ENCODE results near the gene NMRAL1.

NMRAL1 gene

GRCh38 chr16:4501071-4501478 lies 26.6 kb upstream of the NMRAL1 start:
- FAIRE-seq: no peak

DNA sequence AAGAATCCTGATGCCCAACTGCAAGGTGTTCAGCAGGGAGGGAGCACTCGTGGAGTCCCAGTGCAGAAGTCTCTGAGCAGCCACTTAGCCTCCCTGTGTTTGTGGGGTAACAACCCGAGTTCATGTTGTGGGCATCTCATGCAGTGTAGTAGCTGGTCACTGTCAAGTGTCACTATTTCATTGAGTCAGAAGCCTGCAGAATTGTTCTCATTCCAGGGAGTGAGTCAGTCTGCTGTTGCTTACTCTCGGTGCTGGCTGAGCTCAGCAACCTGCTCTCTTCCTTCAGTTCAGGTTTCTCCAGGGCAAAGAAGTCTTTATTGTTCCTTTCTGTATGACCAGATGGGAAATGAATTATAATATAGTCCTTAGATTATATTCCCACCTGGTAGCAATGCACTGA lies 25.8 kb upstream of the NMRAL1 start:
- no peak for FAIRE-seq

- no peak for FAIRE-seq
These were observed 24.8 kb upstream of the NMRAL1 start for GRCh38 chr16:4499196-4499555.

DNA sequence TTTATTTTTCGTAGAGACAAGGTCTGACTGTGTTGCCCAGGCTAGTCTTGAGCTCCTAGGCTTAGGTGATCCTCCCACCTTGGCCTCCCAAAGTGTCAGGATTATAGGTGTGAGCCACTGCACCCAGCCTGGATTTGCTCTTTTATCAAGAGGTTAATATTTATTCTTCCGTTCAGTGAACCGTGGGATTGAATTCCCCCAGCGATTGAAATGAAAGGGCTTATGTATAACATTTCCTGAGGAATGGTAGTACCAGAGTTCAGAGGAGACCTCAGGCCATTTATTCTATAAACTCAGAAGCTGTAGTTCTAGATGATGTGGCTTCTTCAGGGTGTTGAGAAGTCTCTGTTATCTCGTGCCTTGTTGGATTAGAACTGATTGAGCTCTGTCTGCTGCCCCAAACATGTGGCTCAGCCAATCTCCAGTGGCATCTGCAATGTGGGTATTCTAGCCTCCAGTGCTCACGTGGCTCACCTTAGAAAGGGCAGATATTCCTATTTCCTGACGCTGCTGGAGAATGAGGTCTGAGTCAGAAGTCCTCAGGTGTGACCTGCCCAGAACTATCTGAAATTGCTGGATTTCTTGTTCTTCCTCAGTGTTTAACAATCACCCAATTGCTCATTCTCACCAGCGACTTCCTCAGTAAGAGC lies 24.2 kb upstream of the NMRAL1 start:
- no peak for FAIRE-seq

DNA sequence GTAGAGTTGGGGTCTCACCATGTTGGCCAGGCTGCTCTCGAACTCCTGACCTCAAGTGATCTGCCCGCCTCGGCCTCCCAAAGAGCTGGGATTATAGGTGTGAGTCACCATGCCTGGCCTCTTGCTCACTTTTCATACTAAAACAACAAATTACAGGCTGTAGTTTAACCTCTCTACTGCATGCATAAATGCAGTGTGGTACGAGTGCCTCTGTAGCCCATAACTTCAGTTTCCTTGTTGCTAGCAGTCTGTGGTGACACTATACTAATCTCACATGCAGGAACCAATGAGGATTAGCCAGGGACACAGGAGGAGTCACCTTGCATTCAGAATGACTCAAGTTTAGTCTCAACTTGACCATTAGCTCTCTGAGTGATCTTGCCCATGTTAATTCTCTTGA lies 21.9 kb upstream of the NMRAL1 start:
- FAIRE-seq: no peak

- FAIRE-seq: no peak
These were observed 21.3 kb upstream of the NMRAL1 start for GRCh38 chr16:4495766-4496165.

DNA sequence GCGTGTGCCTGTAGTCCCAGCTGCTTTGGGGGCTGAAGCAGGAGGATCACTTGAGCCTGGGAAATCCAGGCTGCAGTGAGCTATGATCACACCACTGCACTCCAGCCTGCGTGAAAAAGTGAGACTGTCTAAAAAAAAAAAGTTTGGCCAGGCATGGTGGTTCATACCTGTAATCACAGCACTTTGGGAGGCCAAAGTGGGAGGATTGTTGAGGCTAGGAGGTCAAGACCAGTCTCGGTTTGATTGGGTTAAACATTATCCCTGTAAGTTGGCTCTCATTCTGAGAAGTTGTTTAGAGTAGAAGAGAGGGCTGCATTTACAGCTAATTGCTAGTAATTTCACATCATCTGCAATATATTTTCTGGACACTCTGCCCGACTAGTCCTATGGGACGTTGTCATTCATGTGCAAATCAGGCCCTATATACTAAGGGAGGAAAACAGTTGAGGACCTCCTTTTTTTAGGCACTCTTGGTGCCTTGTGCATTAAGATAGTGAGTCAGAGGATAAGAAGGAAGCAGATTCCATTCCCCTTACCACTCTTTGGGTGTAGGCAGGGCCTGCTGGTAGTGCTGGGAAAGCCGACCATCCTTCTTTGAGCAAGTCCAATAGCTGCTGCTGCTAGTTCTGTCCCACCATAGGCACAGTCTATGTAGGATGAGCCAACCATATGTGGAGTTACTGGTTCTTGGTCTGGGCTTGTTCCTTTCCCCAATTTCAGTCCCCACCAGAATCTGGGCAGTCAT lies 20.5 kb upstream of the NMRAL1 start:
- no peak for FAIRE-seq

GRCh38 chr16:4491898-4492297 lies 17.5 kb upstream of the NMRAL1 start:
- FAIRE-seq: no peak

DNA sequence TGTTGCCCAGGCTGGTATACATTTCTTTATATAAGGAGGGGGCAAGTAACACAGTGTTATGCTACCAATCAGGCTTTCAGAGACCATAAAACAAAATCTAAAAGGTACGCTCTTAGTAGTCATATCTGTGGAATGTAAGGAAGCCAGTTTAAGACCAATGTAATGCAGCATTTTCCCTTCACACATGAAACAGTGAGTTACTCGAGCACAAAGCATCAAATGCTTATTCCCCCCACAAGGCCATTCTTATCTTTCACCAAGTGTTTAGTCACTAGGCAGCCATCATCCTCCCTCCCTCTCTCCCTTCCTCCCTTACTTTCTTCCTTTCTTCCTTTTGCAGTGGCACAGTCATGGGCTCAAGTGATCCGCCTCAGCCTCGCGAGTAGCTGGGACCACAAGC lies 14.6 kb upstream of the NMRAL1 start:
- no peak for FAIRE-seq

GRCh38 chr16:4488499-4488967 lies 14.1 kb upstream of the NMRAL1 start:
- FAIRE-seq: no peak

DNA sequence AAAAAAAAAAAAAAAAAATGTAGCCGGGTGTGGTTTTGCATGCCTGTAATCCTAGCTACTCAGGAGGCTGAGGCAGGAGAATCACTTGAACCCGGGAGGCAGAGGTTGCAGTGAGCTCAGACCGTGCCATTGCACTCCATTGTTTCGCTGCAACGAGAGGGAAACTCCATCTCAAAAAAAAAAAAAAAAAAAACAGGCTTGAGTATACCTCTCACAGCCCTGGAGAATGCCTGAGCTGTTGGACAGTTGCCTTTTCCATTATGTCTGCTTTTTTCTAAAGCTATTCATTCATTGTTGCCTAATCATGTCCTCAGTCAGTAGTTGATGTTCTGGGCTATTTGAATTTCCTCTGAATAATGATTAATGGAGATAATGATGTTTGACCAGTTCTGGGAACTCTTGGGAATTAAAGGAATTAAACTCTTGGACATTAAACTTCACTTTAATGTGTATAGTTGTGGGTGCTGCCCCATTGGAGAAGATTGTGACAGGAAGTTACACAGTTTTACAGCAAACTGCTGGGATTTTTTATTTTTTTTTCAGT lies 13.6 kb upstream of the NMRAL1 start:
- FAIRE-seq: no peak

- no peak for FAIRE-seq
These were observed 11.9 kb upstream of the NMRAL1 start for GRCh38 chr16:4486126-4486893.

DNA sequence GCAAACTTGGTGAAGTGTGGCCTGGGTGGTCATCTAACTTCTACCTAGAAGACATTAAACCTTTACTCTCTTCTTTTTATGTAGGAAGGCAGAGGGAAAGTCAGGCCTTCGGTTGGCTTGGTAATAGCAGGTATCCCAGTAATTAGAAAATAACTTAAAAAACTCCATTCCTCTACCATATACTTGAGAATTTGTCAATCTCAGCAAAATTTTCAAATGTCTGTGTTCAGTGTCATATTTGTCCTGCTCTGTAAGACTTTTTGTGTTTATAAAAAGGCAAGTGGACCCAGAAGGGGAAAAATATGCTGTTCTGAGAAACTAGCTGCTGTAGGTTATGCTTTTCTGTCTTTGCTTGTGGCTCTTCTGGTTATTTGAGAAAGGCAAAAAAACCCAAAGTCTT lies 7.5 kb upstream of the NMRAL1 start:
- no peak for FAIRE-seq

DNA sequence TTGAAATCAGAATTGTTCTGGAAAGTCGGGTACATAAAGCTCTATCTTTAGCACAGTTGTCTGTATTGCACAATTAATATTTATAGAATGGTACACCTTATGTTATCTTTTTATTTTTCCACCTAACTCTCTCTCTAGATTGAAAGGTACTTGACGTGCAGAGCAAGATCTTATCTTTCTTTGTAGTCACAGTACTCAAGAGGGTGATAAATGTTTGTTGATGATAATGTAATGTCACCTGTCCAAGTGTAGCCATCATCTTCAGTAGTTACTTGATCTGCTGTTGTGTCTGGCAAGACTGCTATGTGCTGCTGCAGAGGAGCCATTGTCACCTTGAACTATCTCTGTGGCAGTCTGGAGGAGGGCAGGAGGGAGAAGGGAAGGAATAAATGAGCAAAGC lies 7.1 kb upstream of the NMRAL1 start:
- FAIRE-seq: no peak

DNA sequence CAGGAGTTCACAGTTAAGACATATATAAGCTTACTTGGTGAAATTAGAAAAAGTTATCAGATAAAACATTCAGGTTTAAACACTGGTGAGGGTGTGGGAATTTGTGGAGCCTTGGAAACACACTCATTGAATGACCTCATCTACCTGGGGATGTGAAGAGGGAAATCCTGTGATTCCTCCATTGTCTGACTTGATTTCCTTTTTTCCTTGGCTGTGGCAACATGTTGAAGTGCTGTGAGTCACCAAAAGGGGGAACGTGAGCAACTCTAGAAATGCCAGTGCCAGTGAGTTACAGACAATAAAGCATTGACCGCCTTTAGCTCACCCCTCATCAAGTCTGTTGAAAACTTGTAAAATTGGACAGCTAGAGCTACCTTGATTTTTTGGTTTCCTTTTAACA lies 3.5 kb upstream of the NMRAL1 start:
- no peak for FAIRE-seq

DNA sequence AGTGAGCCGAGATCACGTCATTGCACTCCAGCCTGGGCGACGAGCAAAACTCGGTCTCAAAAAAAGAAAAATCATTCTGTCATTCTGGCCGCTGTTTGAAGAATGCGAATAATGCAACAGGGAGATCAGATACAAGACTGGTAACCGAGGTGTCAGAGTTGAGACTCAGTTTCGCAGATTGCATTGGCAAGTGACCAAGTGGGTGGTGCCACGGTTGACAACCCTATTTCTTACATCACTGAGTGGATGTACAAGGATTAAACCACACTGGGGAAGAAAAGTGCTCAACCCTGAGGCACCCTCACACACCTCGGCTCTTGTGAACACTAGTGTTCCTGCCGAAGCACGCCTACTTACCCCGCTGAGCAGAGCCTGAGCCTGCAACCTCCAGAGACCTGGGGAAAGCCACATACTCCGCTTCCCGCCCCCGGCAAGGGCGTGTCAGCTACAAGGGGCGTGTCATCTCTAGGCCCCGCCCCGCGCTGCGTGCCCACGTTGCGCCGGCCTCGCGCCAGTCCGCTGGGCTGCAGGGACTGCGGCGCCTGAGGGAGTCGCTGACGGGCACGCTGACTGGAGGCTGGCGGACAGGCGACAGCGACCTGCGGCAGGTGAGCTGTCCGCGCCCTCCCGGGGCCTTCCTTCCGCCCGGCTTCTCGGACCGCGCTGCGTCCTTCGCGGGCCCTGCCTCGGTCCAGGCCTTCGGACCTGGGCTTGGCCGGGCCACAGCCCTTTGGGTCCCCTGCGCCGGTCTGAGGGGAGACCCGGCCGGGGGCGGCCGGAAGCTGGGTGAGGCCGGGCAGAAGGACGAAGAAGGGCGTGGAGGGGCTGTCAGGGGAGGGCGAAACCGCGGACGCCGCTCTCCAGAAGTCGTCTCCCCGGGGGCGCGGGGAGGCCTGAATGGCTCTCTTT lies 1.7 kb upstream of the NMRAL1 start, which contains the start of gene HMOX2:
Gene HMOX2, plus strand, starts transcription at position 519 of the 909 bp plus-strand sequence. CDS start 29,127 bp downstream, outside the sequence.
- no peak for FAIRE-seq

GRCh38 chr16:4472880-4473279 lies 1.5 kb downstream of the NMRAL1 start:
- no peak for FAIRE-seq

DNA sequence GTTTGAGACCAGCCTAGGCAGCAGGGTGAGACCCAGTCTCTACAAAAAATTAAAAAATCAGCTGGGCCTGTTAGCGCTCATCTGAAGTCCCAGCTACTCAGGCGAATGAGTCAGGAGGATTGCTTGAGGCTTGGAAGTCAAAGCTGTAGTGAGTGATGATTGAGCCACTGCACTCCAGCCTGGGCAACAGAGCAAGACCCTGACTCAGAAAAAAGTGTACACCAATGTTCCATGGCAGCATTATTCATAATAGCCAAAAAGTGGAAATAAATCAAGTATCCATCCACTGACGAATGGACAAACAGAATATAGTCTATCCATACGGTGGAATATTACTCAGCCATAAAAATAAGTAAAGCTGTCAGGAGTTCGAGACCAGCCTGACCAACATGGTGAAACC lies 2.6 kb downstream of the NMRAL1 start:
- FAIRE-seq: no peak

- FAIRE-seq: no peak
These were observed 5.5 kb downstream of the NMRAL1 start for GRCh38 chr16:4468972-4469371.

GRCh38 chr16:4467916-4468315 lies 6.5 kb downstream of the NMRAL1 start:
- no peak for FAIRE-seq

DNA sequence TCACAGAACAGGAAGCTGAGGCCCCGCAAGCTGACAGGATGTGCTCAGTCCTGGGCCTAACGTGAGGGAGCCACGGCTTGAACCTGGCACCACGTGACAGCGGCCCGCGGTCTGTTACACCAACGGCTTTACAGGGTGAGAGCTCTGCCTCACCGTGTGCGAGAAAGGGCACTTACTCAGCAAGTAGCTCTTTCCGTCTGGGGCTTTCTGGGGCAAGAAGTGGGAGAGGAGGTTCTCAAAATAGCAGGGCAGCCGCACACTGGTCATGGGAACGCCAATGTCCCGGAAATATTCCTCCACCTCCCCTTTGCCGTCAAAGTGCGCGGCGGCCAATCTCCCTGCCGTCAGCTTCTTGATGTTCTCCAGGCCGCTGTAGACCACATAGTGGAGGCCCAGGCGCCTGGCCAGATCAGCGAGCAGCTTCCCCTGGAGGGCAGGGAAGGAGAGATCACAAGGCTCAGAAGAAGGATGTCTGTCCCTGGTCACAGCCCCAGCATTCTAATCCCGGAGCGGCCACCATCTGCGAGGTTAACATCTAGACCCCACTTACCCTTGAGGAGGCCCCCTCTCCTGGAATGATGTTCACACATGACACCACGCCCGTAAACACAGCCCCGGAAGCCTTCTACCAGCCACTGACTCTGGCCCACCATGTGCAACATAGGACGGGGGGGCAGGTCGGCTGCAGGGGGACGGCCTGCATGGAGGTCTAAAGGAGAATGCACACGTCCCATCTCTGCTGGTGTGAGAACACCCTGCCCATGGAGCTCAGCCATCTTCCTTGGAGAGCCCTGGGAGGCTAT lies 8.2 kb downstream of the NMRAL1 start:
- no peak for FAIRE-seq

Data from colon (tissue), 2 donors.